Activated CD8-positive, alpha-beta memory T cell treated with anti-CD3 and anti-CD28 coated beads for 24 hours (primary cell): Measurements from ENCODE around the gene MAPK11.

Source experiments
- DNase-seq: peaks from one replicate; pipeline ENCODE4 v3.0.0-alpha.2; 2020

Gene MAPK11

GRCh38 chr22:50293441-50294318, 23.5 kb upstream of the MAPK11 start:
- DNase-seq, result no peak

GRCh38 chr22:50292643-50293440, 22.7 kb upstream of the MAPK11 start:
- DNase-seq, result no peak

- no peak for DNase-seq
Measured at GRCh38 chr22:50289942-50290630, 19.9 kb upstream of the MAPK11 start.

- DNase-seq, result no peak
Measured at GRCh38 chr22:50289151-50289941, 19.2 kb upstream of the MAPK11 start.

GRCh38 chr22:50287731-50288130, 17.6 kb upstream of the MAPK11 start:
- DNase-seq, result no peak

GRCh38 chr22:50286701-50287318, 16.6 kb upstream of the MAPK11 start:
- DNase-seq, result no peak

- no peak for DNase-seq
Measured at GRCh38 chr22:50286275-50286674, 16.1 kb upstream of the MAPK11 start.

- DNase-seq, result no peak
Measured at GRCh38 chr22:50285568-50286229, 15.5 kb upstream of the MAPK11 start.

GRCh38 chr22:50284479-50284878, 14.3 kb upstream of the MAPK11 start:
- no peak for DNase-seq

GRCh38 chr22:50283821-50284220, 13.6 kb upstream of the MAPK11 start:
- DNase-seq, result no peak

GRCh38 chr22:50282361-50283155, 12.4 kb upstream of the MAPK11 start:
- DNase-seq, result no peak

GRCh38 chr22:50281957-50282356, 11.8 kb upstream of the MAPK11 start:
- no peak for DNase-seq

- DNase-seq, result no peak
Measured at GRCh38 chr22:50281384-50281760, 11.2 kb upstream of the MAPK11 start.

GRCh38 chr22:50280708-50281383, 10.7 kb upstream of the MAPK11 start:
- no peak for DNase-seq

- DNase-seq, result no peak
Measured at GRCh38 chr22:50280022-50280707, 10.0 kb upstream of the MAPK11 start.

GRCh38 chr22:50278956-50279619, 8.9 kb upstream of the MAPK11 start:
- DNase-seq, result no peak

- DNase-seq, result no peak
Measured at GRCh38 chr22:50278461-50278860, 8.3 kb upstream of the MAPK11 start.

- DNase-seq, result no peak
Measured at GRCh38 chr22:50277761-50278160, 7.6 kb upstream of the MAPK11 start.

- no peak for DNase-seq
Measured at GRCh38 chr22:50276143-50276542, 6.0 kb upstream of the MAPK11 start.
